Skin of body (tissue), 2 donors: ENCODE results near the gene PAQR9. TPM values are rescaled to one million over a fixed set of nuclear protein-coding genes. Genes with fewer than 3 reads are reported as not detected.
"Not testable (repeated sequence)": the region's sequence is repeated elsewhere in the genome, so short reads cannot be mapped to it uniquely, and the experiment has no call there.

Source experiments
- DNase-seq: peaks from one replicate; lab custom pipeline; 2025; lab: John Stamatoyannopoulos, UW
- total RNA-seq: library from RNA; depleted of rRNA; stranded (reverse); fragments of >200 nt; gene quantifications from one replicate; pipeline ENCODE4 v1.2.3, GENCODE V29; 2014

PAQR9 gene, protein sequence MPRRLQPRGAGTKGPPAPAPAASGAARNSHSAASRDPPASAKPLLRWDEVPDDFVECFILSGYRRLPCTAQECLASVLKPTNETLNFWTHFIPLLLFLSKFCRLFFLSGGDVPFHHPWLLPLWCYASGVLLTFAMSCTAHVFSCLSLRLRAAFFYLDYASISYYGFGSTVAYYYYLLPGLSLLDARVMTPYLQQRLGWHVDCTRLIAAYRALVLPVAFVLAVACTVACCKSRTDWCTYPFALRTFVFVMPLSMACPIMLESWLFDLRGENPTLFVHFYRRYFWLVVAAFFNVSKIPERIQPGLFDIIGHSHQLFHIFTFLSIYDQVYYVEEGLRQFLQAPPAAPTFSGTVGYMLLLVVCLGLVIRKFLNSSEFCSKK
- not detected for total RNA-seq

DNA sequence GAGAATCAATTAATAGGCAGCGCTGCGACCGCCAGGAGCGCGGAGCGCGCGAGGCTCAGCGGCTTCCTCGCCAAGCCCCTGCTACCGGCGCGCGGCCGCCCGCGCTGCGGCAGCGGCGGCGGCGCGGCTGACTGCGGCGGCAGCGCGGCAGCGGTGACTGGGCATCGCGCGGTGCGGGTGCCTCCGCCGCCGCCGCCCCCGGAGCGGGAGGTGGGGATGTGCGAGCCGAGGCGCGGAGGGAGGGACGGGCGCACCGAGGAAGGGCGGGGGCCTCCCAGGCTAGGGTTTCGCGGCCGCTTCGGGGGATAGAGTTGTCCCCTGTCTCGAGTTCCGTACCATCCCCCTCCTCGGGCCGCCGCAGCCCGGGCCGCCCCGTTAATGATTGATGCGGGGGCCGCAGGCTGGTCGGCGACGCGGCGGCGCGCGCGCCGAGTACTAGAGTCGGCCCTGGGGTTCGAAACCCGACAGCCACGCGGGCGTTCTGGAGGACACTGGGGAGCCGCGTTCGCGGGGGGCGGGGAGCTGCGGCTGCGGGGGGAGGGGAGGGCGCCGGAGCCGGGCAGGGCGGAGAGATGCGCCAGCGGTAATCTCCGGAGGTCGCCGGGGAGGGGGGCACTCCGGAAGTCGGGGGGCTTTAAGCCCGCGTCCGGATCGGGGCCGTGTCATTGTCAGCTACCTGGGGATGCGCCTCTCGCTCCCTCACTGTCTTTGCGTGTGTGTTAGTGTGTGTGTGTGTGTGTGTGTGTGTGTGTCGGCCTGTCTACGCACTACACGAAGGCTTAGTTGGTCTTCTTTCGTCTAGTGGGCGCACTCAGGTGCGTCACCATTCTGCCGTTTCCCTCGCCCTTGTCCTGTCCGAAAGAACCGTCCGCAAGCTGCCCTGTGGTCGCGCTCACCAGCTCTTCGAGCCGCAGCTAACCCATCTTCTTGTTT, at the start of gene PAQR9:
PAQR9 (minus strand) TSS at position 159 of the 933 bp plus-strand sequence. CDS start 338 bp downstream, outside the sequence.
- no peak for DNase-seq

DNA sequence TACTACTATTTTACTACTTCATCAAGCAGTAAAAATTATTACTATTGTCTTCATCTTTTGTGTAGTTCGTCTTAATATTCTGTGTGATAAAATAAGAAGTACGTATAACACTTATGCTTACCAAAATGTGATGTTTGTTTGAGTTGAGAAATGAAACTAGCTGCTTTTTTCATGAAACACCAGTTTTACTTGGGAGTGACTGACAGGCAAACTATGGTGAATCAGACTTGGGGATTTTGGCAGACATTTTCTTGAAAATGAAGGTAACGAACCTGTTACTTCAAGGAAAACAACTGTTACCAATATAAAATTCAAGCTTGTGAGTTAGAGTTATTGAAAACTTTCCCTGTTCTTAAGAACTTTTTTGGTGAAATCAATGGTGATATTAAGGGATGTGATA, 48.2 kb upstream of the PAQR9 start:
- DNase-seq, result no peak

DNA sequence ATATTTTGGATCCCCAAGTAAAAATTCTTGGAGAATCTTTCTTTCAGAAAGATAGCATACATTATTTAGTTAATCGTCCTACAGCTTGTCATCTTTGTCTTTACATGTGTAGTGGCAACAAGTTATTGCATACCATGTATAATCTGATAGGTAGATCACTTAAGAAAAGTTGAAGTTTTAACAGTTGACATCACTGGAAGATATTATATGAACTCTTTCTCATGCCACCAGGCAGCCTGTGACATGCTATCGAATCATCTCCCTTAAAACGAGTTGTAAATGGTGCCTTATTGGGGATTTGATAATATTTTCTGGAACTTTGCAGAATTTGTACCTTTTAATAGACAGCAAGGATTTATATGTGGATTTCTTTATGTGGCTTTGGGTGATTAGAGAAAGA, 46.5 kb upstream of the PAQR9 start:
- DNase-seq, result no peak

DNA sequence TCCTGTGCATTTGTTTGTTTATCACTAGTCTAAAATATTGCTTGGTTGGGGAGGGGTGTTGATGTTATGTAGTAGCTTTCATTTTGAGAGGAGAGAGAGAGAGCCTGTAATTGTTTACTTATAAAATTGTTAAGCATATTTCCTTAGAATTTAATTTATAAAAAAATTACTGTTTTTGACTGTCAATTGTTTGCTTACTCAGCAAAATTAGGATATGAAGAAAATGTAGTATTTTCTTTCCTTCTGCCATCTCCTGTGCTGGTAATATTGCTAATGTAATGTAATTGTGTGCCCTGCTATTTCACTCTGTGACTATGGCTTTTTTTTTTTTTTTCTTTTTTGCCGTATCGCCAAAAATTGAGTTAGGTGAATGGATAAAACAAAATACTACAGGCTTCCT, 41.3 kb upstream of the PAQR9 start:
- no peak for DNase-seq

DNA sequence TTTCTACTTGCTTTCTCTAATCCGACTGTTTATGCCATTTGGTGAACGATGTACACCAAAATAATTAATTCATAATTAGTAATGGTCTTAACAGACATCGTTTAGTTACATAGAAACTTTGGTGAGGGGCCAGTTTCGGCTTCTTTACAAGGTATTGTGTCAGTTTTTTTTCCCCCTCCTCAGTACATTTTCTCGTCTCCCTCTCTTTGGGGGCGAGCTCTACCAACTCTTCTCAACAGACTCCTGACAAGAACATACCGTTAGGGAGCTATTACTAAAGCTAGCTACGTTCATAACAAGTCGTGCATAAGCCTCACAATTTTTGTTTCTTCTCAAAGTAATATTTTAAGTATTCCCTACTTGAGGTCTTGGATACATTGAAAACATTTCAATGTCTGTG, 39.3 kb upstream of the PAQR9 start:
- DNase-seq, result no peak

DNA sequence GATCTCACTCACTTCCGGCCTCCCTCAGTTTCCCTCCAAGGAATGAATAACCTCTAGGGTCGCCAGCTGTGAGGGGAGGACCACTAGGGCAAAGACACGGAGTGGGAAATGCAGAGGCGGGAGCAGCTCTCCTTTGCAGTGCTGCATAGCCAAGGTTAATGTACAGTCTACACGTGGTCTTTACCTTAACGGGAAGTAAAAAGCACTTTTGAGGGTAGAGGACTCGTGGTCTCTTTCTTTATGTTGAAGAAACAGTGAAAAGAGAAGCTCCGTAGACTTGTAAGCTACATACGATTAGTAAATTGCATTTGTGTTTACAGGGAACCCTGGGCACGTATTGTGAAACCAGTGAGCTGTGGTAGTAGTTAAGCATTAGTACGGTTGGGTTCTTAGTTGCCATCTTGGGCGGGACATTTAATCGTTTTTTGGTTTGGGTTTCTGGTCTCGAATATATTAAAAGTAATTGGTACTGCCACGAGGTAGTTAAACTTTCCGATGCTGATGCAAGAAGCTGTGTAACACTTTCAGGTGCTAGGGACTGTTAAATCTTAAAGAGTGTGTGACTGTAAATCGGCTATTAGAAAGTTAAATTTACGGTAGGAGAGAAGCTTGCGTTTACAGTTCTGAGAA, 38.7 kb upstream of the PAQR9 start:
- no peak for DNase-seq

DNA sequence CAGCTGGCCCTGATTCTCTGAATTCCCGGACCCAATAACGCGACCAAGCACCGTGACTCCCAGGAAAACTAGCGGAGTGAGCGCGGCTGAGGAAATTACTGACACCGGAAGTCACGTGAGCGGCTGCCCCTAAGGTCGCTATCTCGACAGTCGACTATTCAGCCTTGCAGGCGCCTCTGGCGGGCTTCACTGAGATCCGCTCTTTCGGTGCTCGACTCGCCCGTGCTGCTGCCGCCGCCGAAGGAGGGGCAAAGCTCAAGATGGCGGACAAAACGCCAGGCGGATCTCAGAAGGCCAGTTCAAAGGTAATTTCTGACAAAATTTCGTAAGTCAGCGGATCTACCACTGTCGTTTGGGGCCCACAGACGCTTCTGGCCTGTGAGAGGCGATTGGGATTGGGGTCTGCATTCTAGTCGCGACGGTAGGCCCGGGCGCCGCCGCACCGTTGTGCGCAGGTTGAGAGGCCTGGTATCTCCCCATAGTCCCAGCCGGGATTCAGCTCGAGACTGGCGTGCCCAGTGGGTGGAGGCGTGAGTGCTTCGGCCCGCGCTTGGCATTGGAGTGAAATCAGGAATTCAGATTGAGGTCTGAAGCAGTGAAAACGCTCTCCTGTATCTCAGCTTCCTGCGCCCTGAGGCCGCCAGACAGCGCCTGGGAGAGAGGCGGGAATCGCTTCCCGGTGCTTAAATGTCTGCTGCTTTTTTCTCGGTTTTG, 38.1 kb upstream of the PAQR9 start, which contains the start of gene U2SURP:
U2SURP (plus strand) TSS at position 202 of the 714 bp plus-strand sequence; CDS start at position 261, 59 bp downstream.
- peak; percentile 99 for DNase-seq

DNA sequence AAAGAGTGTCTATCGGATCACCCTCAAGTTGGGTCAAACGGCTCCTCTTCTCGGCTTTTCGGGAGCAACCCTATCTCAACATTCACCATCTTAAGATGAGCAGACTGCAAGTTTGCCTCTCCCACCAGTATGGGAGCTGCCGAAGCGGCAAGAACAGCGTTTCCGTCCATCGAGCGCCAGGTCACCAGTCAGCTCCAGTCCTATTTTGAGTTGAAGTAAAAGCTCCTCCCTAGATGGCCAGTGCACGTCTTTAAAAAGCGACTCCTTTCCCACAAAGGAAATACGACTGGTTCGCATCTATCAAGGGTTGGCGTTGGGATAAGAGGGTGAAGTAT, 37.5 kb upstream of the PAQR9 start:
- DNase-seq, result no peak

DNA sequence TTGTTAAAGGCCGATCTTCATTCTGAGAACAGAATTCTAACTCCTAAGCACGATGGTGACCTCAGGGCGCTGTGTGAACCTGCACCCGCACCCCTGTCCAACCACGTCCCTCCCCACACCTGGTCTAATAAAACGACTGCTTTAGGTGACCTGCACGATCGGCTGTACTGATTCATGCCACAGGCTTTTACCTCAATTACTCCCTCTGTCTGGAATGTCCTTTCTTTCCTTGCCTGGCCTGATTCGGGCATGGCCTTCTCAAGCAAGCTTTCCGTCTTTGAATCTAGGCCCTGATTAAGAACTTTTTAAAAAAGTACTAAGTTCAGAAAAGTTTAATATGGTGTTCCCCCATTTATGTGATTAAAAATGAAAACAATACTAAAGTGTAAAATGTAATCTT, 37.1 kb upstream of the PAQR9 start:
- no peak for DNase-seq

DNA sequence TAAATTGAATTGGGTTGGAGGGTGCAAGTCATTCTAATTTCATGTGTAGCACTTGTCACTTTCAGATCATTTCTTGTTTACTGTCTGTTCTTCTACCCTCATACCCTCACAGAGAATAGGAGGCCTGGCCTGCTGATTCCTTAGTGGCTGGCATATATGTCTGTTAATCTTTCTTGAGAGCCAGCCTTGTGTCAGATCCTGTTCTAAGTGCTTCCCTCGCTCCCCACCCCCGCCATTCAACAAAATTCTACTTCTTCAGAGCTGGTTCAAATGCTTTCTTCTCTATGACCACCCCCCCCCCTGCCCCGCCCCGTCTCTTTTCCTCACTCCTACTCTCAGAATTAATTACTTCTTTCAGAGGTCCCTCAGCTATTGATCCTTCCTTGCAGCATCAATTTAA, 36.4 kb upstream of the PAQR9 start:
- DNase-seq, result no peak

DNA sequence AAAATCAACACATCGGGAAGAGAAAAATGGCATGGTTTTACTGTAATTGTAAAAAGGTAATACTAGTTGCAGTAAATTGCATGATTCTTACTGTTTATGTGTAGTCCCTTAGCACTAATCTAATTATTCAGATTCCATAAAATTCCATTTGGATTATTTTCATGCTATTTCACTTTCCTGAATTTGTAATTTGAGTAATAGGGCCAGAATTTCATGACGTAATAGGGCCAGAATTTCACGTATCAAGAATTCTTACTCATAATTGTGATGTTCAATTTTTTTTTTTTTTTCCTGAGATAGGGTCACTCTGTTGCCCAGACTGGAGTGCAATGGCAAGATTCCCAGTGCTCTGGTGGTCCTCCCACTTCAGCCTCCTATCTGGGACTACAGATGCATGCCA, 35.0 kb upstream of the PAQR9 start:
- no peak for DNase-seq

DNA sequence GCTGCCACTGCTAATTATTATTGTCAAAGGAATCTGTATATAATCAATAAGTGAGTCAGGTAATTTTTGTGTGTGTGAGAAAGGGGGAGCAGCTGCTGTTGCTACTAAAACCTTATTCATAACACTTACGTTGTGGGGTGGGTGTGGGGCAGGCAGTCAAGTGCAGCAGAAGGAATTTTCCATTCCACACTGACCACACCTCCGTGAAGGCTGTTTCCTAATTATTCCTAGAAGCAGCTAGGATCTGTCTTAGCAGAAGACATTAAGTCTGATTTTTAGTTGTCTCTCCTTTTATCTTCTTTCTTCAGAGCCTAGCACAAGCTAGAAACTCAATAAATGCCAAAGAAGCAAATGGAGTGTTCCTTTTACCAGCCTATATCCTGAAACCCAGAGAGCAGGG, 33.9 kb upstream of the PAQR9 start:
- no peak for DNase-seq

DNA sequence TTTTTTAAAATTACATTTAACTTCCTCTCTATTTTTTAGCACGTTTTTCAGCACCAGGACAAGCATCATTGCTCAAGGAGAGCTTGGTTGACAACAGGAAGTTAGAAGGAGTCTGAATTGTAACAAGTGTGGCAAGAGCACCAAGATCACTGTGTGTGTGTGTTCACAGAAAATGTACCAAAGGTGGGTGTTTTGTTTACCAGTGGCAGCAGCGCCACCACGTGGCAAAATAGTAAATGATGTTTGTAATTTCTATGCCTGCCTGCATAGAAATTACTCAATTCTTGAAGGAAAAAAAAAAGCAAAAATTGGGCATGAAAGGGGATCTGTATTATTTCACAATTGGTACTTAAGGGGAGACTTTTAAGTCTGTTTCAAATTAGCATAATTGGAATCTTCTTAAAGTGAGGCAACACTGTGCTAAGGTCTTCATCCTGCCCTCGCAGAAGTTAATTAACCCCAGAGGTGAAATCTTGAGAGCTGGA, 30.5 kb upstream of the PAQR9 start:
- DNase-seq, result peak; percentile 8

DNA sequence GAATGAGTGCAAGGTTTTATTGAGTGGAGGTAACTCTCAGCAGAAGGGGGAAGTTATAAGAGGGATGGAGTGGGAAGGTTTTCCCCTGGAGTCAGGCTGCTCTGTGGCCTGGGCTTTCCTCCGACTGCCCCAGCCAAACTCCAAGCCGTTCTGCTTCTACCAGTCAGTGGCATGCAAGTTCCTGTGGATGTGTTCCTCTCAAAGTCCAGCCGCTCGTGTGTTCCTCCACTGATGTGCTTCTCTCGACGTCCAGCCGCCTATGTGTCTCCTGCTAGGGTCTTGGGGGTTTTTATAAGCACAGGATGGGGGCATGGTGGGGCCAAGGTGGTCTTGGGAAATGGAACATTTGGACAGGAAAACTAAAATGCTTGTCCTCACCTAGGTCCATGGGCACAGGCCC, 28.8 kb upstream of the PAQR9 start:
- no peak for DNase-seq

DNA sequence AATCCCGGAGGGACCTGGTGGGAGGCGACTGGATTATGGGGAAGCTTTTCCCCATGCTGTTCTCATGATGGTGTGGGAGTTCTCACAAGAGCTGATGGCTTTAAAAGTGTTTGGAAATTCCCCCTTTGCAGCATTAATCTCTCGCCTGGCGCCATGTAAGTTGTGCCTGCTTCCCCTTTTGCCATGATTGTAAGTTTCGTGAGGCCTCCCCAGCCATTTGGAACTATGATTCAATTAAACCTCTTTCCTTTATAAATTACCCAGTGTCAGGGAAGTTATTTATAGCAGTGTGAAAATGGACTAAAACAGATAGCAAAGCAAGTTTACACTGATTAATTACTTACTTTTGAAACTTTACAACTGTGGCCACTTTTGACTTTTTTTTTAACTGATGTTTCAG, 27.2 kb upstream of the PAQR9 start:
- DNase-seq, result no peak

DNA sequence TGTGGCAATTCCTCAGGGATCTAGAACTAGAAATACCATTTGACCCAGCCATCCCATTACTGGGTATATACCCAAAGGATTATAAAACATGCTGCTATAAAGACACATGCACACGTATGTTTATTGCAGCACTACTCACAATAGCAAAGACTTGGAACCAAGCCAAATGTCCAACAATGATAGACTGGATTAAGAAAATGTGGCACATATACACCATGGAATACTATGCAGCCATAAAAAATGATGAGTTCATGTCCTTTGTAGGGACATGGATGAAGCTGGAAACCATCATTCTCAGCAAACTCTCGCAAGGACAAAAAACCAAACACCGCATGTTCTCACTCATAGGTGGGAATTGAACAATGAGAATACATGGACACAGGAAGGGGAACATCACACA, 25.4 kb upstream of the PAQR9 start:
- not testable (repeated sequence) for DNase-seq

DNA sequence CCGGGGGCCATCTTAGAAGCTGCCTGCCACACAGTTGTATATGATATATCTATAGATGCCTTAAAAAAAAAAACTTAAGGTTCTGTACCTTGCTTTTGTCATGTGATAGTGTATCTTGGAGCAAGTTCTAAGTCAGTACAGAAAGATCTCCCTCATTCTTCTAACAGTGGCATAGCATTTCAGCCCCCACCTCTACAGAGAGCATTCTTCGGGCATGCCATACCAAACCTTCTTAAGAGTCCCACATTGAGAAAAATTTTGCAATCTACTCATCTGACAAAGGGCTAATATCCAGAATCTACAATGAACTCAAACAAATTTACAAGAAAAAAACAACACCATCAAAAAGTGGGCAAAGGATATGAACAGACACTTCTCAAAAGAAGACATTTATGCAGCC, 24.7 kb upstream of the PAQR9 start:
- not testable (repeated sequence) for DNase-seq

DNA sequence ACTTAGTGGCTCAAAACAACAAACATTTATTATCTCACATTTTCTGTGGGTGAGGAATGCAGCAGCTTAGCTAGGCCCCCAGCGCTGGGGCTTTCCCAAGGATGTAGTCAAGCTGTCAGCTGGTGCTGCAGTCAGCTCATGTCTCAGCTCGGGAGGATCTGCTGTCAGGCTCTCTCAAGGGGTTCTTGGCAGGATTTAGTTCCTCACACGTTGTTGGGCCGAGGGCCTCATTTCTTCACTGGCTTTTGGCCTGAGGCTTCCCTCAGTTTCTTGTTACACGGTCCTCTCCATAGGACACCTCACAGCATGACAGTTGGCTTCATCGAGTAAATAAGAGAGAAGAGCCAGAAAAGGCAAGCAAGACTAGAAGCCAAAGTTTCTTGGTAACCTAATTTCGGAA, 24.2 kb upstream of the PAQR9 start:
- DNase-seq, result no peak

DNA sequence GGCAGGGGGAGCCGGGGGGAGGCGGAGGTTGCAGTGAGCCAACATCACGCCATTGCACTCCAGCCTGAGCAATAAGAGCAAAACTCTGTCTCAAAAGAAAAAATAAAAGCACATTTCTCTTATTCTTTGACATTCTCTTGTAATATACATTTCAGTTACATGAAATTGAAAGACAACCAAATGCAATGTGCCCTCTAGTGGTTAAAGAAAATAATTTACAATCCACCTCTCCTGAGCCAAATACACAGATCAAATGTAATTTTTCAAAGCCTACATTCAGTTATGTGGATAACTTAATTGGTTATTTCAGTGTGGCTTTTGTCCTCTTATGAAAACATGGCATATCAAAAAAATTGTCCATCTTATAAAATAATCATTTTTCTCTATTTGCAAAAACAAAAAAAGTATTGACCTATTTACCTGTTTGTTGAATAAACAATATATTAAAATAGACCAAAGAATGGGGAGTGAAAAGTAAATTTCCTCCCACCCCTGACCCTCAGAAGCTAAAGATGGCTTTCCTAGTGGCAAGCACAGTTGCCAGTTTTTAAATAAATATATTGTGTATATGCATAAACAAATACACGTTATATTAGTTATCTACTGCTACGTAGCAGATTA, 23.7 kb upstream of the PAQR9 start:
- no peak for DNase-seq

DNA sequence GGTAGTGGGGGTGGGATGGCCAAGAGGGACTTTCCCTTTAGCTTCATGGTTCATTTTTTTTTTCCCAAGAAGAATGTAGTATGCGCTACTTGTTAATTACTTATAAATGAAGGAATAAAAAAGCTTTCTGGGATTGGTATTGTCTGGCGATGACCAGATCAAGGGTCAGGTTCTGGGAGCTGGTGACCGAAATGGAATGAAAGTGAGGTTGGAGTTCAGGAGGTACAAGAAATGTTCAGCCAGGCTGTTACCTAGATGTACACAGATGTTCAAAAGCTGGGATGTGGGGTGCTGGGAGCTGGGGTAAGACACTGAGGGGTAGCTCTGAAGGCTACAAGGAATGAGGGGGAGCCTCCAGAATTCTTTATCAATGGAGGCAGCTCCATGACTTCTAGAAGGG, 20.8 kb upstream of the PAQR9 start:
- no peak for DNase-seq

DNA sequence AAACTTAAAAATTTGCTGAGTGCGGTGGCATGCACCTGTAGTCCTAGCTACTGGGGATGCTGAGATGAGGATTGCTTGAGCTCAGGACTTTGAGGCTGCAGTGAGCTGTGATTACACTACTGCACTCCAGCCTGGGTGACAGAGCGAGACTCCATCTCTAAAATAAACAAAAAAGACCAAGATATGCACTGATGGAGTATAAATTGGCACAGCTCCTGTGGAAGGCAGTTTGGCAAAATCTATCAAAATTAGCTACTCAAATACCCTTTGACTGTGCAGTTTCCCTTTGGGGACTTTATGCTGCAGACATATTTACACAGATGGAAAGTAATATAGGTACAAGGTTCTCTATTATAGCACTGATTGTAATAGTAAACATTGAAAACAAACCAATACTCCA, 19.8 kb upstream of the PAQR9 start:
- no peak for DNase-seq
